ENCODE results near the gene PTPN9. TPM values are rescaled to one million over a fixed set of nuclear protein-coding genes. Genes with fewer than 3 reads are reported as not detected.

PTPN9 gene
- 10 to 100 TPM; 16.3 to 30.6 (median 25.0) TPM for total RNA-seq

DNA sequence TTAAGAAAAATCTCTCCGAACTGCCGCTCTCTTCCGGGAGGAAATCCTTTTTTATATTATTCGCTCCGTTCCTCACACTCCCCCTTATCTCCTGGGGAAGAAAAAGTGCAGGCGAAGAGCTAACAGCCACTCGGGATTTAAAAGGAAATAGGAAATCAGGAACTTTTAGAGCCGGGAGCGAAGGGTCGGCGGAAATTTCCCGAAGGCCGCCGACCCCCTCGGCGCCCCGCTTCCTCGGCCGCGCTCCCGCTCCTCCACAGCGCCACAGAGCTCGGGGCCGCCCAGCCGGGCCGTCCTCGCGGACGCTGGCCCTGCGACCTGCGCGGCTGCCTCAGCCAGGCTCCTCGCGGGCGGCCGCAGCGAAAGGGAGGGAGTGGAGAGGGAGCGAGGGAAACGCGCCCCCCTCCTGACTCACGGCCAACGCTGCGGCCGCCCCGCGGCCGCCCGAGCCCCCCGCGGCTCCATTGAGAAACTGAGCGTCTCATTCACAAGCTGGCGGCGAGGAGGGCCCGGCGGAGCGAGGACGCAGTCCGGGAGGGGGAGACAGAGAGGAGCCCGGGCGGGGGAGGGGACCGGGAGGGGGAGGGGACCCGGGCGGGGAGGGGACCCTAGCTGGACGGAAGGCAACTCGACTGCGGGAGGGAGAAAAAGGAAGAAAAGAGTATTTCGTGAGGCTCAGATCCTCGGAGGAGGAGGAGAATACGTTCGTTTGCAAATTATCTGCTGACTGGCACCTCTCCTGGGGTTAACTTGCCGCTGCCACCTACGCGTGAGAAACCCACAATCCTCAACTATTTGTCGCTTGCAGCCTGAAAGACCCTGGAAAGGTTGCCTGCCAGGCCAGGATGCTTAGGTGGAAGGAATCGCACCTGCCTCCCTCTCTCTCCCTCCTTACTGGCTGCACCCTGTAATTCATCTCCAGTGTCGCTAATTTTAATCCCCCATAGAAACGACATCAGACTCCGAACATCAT lies at the start of gene PTPN9:
TSS of gene PTPN9 (minus strand) at position 368 of the 973 bp plus-strand sequence. CDS start 539 bp downstream, outside the sequence.
- TF ChIP-seq, protein P1, sequence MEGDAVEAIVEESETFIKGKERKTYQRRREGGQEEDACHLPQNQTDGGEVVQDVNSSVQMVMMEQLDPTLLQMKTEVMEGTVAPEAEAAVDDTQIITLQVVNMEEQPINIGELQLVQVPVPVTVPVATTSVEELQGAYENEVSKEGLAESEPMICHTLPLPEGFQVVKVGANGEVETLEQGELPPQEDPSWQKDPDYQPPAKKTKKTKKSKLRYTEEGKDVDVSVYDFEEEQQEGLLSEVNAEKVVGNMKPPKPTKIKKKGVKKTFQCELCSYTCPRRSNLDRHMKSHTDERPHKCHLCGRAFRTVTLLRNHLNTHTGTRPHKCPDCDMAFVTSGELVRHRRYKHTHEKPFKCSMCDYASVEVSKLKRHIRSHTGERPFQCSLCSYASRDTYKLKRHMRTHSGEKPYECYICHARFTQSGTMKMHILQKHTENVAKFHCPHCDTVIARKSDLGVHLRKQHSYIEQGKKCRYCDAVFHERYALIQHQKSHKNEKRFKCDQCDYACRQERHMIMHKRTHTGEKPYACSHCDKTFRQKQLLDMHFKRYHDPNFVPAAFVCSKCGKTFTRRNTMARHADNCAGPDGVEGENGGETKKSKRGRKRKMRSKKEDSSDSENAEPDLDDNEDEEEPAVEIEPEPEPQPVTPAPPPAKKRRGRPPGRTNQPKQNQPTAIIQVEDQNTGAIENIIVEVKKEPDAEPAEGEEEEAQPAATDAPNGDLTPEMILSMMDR (IDR thresholded peaks at IDR 0.05): peak in 2 of 4 experiments; percentile 26 to 72
- peak; percentile 46 to 51 for TF ChIP-seq POLR2A (IDR thresholded peaks at IDR 0.05)
- no peak for TF ChIP-seq POLR2AphosphoS5 (IDR thresholded peaks at IDR 0.05)
- TF ChIP-seq EP300 (IDR thresholded peaks at IDR 0.05): no peak
- Histone ChIP-seq H3K9me3 (no peaks in the 10 kb centered on the region), H3K4me3 (peak within 1 kb of the TSS; percentile 71 to 97), H3K27me3 (no peaks in the 10 kb centered on the region), H3K4me1 (peaks cover 0 to 39% (median 9%) of the 10 kb centered on the region in 3 donors), H3K27ac (peak within 1 kb of the TSS; percentile 64 to 93 (median 93)), H3K36me3 (no peaks in the 10 kb centered on the region)
- WGBS, 2 donors (ENCODE audit: low coverage in 1 of 2): 4% methylated on average over 13 to 16 of the region's 78 CpGs
- peak; percentile 88 for ATAC-seq

DNA sequence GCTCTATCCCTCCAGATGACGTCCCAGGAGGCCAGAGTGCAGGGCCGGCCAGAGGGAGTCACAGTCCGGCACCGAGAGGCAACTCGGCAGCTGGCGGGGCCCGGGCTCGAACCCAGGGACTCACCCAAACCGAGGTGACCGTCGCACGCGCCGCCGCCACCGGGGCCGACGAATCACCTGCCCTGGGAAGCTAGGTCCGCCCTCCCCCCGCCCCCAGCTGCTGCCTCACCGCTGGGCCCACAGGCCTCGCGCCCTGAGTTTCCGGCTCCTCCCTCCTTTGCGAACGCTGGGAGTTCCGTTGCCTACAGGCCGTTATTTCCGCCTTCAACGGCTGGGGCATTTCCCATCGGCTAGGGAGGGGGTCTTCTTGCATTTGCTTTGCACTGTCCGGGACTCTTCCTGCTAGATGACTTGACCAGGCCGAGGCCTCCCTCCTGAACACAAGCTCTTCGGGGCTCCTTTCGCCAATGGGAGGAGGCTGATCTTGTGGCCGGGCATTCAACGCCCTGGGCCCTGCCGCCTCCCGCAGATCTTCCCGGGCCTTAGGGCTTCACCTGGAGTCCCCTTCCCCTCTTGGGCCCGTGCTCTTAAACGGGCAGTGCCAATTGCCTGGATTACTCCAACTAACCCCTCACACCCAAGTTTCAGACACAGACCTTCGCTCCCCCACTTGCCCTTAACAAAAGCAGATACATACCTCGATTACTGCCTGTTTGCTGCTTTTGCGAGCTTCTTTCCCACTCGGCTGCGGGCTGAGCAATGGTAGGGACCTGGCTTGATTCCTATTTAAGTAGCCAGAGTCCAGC lies 46.6 kb upstream of the PTPN9 start, which contains the start of gene SNUPN:
TSS of gene SNUPN (minus strand) at position 184 of the 806 bp plus-strand sequence. CDS start 4,674 bp downstream, outside the sequence.
- H3K4me1 ChIP-seq: peaks cover 0 to 39% (median 4%) of the 10 kb centered on the region in 3 donors
- H3K36me3 ChIP-seq: peaks cover 0 to 1% of the 10 kb centered on the region in 2 donors
- H3K27me3 ChIP-seq: no peaks in the 10 kb centered on the region
- ATAC-seq: peak; percentile 94
- 0% methylated on average over 7 of the region's 47 CpGs for WGBS, 2 donors (ENCODE audit: low coverage in 1 of 2)
- peak in 1 of 2 donors; percentile 40 for TF ChIP-seq POLR2A (IDR thresholded peaks at IDR 0.05)
- peak; percentile 70 for TF ChIP-seq POLR2AphosphoS5 (IDR thresholded peaks at IDR 0.05)
- TF ChIP-seq EP300 (IDR thresholded peaks at IDR 0.05): no peak
- TF ChIP-seq, protein P1 (IDR thresholded peaks at IDR 0.05): peak in 1 of 4 experiments; percentile 13
- H3K9me3 ChIP-seq: no peaks in the 10 kb centered on the region
- H3K4me3 ChIP-seq: peak within 1 kb of the TSS; percentile 93 to 96
- peak within 1 kb of the TSS; percentile 93 to 97 (median 94) for H3K27ac ChIP-seq

DNA sequence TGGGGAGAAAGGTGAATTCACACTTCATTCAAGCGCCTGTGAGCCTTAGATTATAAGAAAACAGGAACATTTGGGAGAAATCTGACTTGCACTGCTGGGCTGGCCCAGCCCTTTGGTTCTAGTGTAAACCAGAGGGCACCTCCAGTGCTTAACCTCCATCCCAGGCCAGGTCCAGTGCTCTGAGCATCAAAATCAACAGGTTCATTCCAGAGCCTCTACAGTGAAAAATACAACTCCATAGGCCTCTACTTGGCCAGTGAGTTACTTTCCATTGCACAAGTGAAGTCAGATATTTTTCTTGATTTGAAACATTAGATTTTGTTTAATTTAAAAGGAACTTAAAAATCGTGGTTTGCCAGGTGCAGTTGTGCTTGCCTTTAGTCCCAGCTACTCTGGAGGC lies 43.4 kb upstream of the PTPN9 start:
- no peaks in the 10 kb centered on the region for H3K9me3 ChIP-seq
- H3K27ac ChIP-seq: peak overlapping the region in 2 of 4 donors; percentile 4 to 77
- no peaks in the 10 kb centered on the region for H3K27me3 ChIP-seq
- H3K4me1 ChIP-seq: peaks cover 0 to 58% (median 4%) of the 10 kb centered on the region in 3 donors
- no peak for TF ChIP-seq POLR2AphosphoS5 (IDR thresholded peaks at IDR 0.05)
- no peak for TF ChIP-seq EP300 (IDR thresholded peaks at IDR 0.05)
- TF ChIP-seq, protein P1 (IDR thresholded peaks at IDR 0.05): no peak
- TF ChIP-seq POLR2A (IDR thresholded peaks at IDR 0.05): no peak
- no peak overlapping the region for H3K4me3 ChIP-seq
- no peak for ATAC-seq
- 50 to 69% methylated on average over 2 of the region's 2 CpGs for WGBS, 2 donors (ENCODE audit: low coverage in 1 of 2)
- H3K36me3 ChIP-seq: peaks cover 0 to 34% of the 10 kb centered on the region in 2 donors

DNA sequence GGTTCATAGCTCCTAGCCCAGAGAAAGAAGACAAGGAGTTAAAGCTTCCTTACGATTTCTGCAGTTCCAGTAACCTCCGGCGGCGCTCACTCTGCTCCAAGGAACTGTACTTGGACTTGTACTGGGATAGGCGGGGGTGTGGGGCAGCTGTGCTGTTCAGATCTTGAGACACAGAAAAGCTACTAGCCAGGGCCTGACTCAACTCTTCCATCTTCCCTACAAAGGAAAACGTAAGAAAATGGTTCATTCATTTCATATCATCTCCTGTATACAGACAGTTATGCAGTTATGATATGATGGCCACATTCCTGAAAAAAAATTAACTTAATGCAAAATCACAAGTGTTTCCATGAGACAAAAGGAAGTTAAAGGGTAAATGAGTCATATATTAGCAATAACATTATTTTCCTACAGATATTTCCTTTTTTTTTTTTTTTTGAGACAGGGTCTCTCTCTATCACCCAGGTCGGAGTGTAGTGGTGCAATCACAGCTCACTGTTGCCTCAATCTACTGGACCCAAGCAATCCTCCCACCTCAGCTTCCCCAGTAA lies 41.8 kb upstream of the PTPN9 start:
- Histone ChIP-seq H3K27me3 (no peaks in the 10 kb centered on the region), H3K9me3 (no peaks in the 10 kb centered on the region), H3K4me1 (peaks cover 0 to 48% (median 4%) of the 10 kb centered on the region in 3 donors), H3K4me3 (peak overlapping the region in 1 of 2 donors; percentile 29), H3K36me3 (peaks cover 0 to 50% of the 10 kb centered on the region in 2 donors), H3K27ac (peak overlapping the region in 3 of 4 donors; percentile 52 to 77 (median 68))
- WGBS, 2 donors (ENCODE audit: low coverage in 1 of 2): 30 to 34% methylated on average over 6 to 7 of the region's 7 CpGs
- peak; percentile 79 for ATAC-seq
- TF ChIP-seq POLR2A (IDR thresholded peaks at IDR 0.05) (no peak), EP300 (IDR thresholded peaks at IDR 0.05) (no peak), POLR2AphosphoS5 (IDR thresholded peaks at IDR 0.05) (peak; percentile 41)
- TF ChIP-seq, protein P1 (IDR thresholded peaks at IDR 0.05): peak in 2 of 4 experiments; percentile 44 to 56

Measured in gastroesophageal sphincter (tissue), 4 donors.